ENCODE results near the gene KDM3A.

DNA sequence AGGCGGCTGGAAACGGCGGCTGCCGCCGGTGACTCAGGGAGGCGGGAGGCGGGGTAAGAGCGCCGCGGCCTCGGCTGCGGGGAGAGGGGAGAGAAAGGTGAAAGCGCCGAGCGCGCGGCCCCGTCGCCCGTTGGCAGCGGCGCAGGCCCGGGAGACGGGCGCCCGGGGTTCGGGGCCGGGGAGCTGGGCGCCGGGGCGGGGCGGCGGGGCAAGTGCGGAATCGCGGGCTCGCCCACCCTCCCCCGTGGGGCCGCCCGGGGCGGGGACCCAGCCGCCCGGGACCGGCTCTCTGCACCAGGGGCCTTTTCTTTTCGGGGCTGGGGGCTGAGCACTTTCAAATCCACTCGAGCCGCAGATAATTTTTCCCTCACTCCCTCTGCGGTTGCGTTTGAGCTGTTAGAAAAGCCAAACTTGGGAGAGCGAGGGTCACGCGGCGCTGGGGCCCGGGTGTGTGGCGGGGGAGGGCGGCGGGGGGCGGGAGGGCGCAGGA lies 266 bp downstream of the KDM3A start:
- TF ChIP-seq, protein P1, sequence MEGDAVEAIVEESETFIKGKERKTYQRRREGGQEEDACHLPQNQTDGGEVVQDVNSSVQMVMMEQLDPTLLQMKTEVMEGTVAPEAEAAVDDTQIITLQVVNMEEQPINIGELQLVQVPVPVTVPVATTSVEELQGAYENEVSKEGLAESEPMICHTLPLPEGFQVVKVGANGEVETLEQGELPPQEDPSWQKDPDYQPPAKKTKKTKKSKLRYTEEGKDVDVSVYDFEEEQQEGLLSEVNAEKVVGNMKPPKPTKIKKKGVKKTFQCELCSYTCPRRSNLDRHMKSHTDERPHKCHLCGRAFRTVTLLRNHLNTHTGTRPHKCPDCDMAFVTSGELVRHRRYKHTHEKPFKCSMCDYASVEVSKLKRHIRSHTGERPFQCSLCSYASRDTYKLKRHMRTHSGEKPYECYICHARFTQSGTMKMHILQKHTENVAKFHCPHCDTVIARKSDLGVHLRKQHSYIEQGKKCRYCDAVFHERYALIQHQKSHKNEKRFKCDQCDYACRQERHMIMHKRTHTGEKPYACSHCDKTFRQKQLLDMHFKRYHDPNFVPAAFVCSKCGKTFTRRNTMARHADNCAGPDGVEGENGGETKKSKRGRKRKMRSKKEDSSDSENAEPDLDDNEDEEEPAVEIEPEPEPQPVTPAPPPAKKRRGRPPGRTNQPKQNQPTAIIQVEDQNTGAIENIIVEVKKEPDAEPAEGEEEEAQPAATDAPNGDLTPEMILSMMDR (IDR thresholded peaks at IDR 0.05): no peak
- peak; percentile 91 to 99 for TF ChIP-seq POLR2A (IDR thresholded peaks at IDR 0.05)
